Measurements from ENCODE around the gene DNAAF9.

DNA sequence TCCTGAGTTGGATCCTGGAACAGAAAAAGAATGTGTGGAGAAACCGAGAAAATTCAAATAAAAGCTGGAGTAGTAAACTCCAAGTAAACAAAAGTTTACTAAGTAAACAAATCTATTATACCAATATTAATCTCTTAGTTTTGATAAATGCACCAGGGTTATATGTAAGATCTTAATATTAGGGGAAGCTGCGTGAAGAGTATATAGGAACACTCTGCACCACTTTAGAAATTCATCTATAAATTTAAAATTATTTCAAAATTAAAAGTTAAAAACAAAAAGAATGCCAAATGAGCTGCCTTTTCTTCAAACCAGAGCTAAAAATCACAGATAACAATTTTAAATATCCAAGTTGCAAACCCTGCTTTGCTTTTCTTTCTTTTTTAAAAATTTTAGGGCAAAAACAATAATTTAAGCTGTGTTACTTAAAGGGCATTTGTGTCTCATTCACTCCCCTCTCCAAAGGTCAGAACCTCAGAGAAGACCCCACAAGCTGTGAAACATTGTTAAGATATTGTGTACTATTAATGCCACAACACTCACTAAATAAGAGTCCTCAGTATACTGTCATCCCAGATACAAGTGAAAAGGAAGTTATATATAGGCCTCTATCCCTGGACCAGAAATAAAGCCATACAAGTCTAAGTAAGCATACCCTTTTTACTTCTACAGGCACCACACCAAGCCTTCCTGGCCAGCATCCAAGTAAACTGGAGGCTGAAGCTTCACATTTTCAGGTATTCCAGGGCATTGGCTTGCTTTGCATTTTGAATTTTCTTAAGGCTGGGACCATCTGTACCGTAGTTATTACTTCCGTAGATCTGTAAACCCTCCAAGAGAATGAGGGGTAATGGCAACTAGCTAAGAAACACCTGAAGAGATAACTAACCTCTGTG, 7.0 kb downstream of the DNAAF9 start:
- TF ChIP-seq, protein P1, sequence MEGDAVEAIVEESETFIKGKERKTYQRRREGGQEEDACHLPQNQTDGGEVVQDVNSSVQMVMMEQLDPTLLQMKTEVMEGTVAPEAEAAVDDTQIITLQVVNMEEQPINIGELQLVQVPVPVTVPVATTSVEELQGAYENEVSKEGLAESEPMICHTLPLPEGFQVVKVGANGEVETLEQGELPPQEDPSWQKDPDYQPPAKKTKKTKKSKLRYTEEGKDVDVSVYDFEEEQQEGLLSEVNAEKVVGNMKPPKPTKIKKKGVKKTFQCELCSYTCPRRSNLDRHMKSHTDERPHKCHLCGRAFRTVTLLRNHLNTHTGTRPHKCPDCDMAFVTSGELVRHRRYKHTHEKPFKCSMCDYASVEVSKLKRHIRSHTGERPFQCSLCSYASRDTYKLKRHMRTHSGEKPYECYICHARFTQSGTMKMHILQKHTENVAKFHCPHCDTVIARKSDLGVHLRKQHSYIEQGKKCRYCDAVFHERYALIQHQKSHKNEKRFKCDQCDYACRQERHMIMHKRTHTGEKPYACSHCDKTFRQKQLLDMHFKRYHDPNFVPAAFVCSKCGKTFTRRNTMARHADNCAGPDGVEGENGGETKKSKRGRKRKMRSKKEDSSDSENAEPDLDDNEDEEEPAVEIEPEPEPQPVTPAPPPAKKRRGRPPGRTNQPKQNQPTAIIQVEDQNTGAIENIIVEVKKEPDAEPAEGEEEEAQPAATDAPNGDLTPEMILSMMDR (IDR thresholded peaks at IDR 0.05; ENCODE audit: insufficient read depth, low read depth, low read length) = no peak
- no peak for TF ChIP-seq EZH2 (IDR thresholded peaks at IDR 0.05; ENCODE audit: insufficient read depth, low read length)
